ENCODE data around the gene ZNF124. TPM values are rescaled to one million over a fixed set of nuclear protein-coding genes. Genes with fewer than 3 reads are reported as not detected.
A peak's percentile ranks its signal among the peaks of the same experiment; 100 is the strongest.

Gene ZNF124
- total and polyA plus RNA-seq, 2 of the 13 experiments (the other 11 are each of a cell fraction or from before 2014, with no cell fraction given) = 9.7 to 134 TPM

- TF ChIP-seq ZHX1 (CRISPR knock-in tag; IDR thresholded peaks at IDR 0.05; ENCODE audit: low read depth) (no peak; the same call in none of the 2 replicates), ZNF414 (CRISPR knock-in tag; IDR thresholded peaks at IDR 0.05) (0 out of 2 replicates have a peak, but pooled peaks have one; percentile 55), BATF2 (CRISPR knock-in tag; IDR thresholded peaks at IDR 0.05) (no peak), MTF1 (CRISPR knock-in tag; IDR thresholded peaks at IDR 0.05) (0 out of 2 replicates have a peak, but pooled peaks have one; percentile 50), DMAP1 (CRISPR knock-in tag; IDR thresholded peaks at IDR 0.05) (peak; percentile 85), ZNF30 (CRISPR knock-in tag; IDR thresholded peaks at IDR 0.05) (peak; percentile 83; the same call in 1 of the 2 replicates), IRF2 (CRISPR knock-in tag; IDR thresholded peaks at IDR 0.05) (no peak), EZH2 (conservative IDR thresholded peaks at IDR 0.05; ENCODE audit: low read depth, low read length) (no peak), ZNF24 (IDR thresholded peaks at IDR 0.05) (no peak), PRPF4 (IDR thresholded peaks at IDR 0.05; ENCODE audit: low read depth, low read length, poor library complexity, severe bottlenecking) (no peak), DMTF1 (CRISPR knock-in tag; IDR thresholded peaks at IDR 0.05) (no peak), MYPOP (CRISPR knock-in tag; IDR thresholded peaks at IDR 0.05) (peak; percentile 85), PBX3 (CRISPR knock-in tag; IDR thresholded peaks at IDR 0.05; ENCODE audit: borderline replicate concordance) (0 out of 2 replicates have a peak, but pooled peaks have one; percentile 7), HCFC1 (IDR thresholded peaks at IDR 0.05; ENCODE audit: low read depth, low read length) (no peak), NR2F1 (CRISPR knock-in tag; IDR thresholded peaks at IDR 0.05) (no peak), DZIP1 (CRISPR knock-in tag; IDR thresholded peaks at IDR 0.05) (peak; percentile 75; the same call in 1 of the 2 replicates)
Observed at GRCh38 chr1:247111700-247112478, 59.9 kb downstream of the ZNF124 start (continued).

Data from HepG2 (cell line).